Neural progenitor cell (in vitro differentiated cells): ENCODE data around the gene OR6A2.

Experiments used
- EZH2 ChIP-seq: fragments of 200-600 bp; sonication (generic); IDR thresholded peaks from 2 replicates; pipeline ENCODE4 v1.6.1; 2017; ENCODE audit warnings: antibody characterized with exemption, mild to moderate bottlenecking, moderate library complexity
- TF ChIP-seq, protein P1 (sequence below): fragments of 200-600 bp; sonication (generic); IDR thresholded peaks from 2 replicates; pipeline ENCODE4 v1.5.1; 2017; ENCODE audit warnings: antibody characterized with exemption, mild to moderate bottlenecking

GRCh38 chr11:6833356-6833755 is 33.9 kb upstream of the OR6A2 start:
- TF ChIP-seq, protein P1, sequence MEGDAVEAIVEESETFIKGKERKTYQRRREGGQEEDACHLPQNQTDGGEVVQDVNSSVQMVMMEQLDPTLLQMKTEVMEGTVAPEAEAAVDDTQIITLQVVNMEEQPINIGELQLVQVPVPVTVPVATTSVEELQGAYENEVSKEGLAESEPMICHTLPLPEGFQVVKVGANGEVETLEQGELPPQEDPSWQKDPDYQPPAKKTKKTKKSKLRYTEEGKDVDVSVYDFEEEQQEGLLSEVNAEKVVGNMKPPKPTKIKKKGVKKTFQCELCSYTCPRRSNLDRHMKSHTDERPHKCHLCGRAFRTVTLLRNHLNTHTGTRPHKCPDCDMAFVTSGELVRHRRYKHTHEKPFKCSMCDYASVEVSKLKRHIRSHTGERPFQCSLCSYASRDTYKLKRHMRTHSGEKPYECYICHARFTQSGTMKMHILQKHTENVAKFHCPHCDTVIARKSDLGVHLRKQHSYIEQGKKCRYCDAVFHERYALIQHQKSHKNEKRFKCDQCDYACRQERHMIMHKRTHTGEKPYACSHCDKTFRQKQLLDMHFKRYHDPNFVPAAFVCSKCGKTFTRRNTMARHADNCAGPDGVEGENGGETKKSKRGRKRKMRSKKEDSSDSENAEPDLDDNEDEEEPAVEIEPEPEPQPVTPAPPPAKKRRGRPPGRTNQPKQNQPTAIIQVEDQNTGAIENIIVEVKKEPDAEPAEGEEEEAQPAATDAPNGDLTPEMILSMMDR: no peak
- TF ChIP-seq EZH2: no peak
